ENCODE data around the gene PDE4B. TPM values are rescaled to one million over a fixed set of nuclear protein-coding genes. Genes with fewer than 3 reads are reported as not detected.
A peak's percentile ranks its signal among the peaks of the same experiment; 100 is the strongest.
"Not testable (repeated sequence)": the region's sequence is repeated elsewhere in the genome, so short reads cannot be mapped to it uniquely, and the experiment has no call there.

Gene PDE4B
- total RNA-seq, 1 donor from 2014 or later = 163 TPM

DNA sequence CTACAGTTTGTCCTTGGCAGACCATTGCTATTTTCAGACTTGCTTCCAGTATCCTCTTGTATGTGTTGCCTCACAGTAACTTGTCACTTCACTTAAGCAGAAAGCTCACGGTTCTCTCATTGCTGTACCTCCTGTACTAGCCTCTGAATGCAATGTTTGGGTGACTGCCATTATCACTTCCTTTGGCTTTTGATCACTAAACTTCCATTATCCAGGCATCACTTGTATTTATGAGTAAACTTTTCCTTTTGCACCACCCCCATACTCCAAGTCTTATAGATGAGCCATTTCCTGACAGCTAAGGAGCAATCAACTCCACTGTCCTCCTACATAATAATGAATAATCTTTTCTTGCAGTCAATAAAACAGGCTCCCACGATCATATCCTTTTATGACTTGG is 255.3 kb downstream of the PDE4B start:
- DNase-seq (ENCODE audit: low read depth in 2 of 2) = peak in 1 of 2 donors; percentile 17

DNA sequence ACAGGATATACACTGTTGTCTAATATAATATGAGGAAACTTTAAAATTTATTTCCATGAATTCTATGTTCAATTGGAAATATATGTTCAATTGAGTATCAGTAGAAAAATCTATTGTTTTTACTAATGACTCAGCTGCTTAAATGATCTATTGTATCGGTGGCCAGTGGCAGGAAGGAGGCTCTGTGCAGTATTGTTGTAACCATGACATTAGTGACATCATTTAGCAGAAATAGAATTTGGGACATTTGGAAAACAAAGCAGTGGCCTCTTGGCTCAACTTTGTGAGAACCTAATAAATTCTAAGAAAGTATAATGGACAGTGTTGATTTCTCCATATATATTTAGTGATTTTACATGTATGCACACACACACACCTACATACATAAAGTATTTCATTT is 257.4 kb downstream of the PDE4B start:
- peak; percentile 2 to 37 for DNase-seq (ENCODE audit: low read depth in 2 of 2)

DNA sequence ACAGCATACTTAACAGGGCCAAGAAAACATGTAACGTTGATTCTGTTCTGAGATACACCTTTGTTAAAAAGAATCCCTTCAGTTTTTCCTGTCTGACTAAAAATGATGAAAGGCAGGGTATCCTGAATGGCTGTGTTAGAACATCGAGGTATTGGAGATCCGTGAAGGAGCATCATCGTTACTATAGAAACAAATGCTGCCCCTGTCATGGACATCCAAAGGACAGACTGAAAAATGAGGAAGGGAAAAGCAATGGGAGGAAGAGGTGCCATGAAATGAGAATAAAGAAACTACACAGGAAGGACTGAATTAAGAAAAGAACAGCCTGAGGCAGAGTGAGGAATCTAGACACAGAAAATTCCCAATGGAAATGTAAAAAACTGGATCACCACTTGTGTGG is 257.9 kb downstream of the PDE4B start:
- no peak for DNase-seq (ENCODE audit: low read depth in 2 of 2)

DNA sequence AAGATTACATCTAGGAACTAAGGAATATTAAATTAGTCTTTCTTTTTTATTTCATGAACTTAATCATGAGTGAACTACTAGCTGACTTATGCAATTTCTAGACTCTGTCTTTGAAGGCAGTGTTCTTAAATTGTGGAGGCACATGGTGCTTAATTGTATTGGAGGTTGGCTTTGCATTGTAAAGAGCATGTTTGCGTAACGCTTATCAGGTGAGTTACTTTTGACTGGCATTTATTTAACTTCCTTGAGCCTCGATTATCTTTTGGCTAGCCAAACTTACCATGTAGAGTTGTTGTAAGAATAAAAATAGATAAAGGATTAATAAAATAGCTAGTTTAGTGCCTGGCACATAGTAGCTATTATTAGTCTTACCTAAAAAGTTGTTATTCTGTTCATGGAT is 262.4 kb downstream of the PDE4B start:
- no peak for DNase-seq (ENCODE audit: low read depth in 2 of 2)

DNA sequence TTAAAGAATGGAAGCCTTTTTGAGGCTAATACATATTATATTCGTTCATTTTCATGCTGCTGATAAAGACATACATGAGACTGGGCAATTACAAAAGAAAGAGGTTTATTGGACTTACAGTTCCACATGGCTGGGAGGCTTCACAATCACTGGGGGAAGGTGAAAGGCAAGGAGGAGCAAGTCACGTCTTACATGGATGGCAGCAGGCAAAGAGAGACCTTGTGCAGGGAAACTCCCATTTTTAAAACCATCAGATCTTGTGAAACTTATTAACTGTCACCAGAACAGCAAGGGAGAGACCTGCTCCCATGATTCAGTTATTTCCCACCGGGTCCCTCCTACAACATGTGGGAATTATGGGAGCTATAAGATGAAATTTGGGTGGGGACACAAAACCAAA is 264.8 kb downstream of the PDE4B start:
- not testable (repeated sequence) for DNase-seq (ENCODE audit: low read depth in 2 of 2)

DNA sequence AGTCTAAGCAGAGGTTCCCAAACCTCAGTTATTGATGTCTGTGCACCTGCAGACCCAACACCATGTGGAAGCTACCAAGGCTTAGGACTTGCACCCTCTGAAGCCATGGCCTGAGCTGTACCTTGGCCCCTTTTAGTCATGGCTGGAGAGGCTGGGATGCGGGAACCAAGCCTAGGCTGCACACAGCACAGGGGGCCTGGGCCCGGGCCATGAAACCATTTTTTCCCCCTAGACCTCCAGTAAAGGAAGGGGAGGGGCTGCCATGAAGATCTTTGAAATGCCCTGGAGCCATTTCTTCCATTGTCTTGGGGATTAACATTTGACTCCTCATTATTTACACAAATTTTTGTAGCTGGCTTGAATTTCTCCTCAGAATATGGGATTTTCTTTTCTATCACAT is 265.9 kb downstream of the PDE4B start:
- no peak for DNase-seq (ENCODE audit: low read depth in 2 of 2)

DNA sequence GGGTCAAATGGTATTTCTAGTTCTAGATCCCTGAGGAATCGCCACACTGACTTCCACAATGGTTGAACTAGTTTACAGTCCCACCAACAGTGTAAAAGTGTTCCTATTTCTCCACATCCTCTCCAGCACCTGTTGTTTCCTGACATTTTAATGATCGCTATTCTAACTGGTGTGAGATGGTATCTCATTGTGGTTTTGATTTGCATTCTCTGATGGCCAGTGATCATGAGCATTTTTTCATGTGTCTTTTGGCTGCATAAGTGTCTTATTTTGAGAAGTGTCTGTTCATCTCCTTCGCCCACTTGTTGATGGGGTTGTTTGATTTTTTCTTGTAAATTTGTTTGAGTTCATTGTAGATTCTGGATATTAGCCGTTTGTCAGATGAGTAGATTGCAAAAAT is 274.5 kb downstream of the PDE4B start:
- not testable (repeated sequence) for DNase-seq (ENCODE audit: low read depth in 2 of 2)

DNA sequence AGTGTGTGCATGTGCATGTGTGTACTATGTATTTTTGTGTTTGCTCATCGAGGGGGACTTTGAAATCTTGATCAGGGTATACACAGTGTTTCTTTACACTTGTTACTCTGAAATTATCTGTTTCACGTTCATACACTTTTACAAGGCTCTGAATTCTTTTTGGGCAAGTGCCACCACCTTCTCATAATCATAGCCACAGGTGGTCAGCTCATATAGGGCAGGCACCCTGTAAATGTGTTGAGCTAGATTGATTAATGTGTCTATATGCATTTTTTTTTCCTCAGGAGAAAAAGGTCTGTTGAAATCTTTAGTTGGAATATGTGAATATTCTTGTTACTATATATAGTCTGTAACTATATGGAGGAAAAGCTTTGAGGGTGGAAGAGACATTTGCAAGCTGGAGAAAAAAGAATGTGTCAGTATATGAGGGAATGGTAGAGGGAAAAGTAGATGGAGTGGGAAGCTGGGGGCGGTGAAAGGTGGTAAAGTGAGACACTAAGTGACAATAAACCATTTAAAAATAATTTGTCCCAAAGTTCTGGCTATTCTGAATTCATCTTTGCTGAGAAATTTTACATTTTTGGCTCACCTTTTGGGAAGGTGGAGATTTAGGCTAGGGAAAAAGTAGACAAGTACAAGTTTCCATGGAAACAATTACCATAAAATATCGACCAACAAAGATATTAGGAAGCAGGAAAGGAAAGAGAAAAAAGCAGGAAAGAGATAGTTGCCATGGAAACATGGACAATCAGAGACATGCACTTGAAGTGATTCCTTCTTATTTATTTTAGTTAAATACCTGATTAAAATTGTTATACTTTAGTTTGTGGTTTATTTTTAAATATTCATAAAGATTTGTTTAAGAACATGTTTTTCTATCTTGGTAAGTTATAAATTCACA is 277.5 kb downstream of the PDE4B start:
- DNase-seq (ENCODE audit: low read depth in 2 of 2) = peak; percentile 2 to 86

DNA sequence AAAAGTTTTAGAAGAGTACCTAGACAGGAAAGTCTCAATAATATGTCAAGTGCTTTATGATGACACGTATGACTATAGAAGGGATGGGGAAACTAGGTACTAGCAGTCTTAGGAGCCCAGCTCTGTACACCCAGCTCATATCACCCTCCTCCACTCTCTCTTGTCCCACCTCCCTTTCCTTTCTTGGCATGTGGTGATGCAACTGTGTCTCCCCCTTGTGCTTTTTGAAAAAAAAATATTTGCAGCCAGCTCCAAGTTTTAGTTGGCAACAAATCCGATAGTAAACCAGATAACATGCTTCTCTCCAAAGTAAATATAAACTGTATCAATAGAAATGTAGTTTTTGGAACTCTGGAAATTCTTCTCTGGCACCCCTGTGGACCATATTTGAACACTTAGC is 280.7 kb downstream of the PDE4B start:
- peak in 1 of 2 donors; percentile 5 for DNase-seq (ENCODE audit: low read depth in 2 of 2)

DNA sequence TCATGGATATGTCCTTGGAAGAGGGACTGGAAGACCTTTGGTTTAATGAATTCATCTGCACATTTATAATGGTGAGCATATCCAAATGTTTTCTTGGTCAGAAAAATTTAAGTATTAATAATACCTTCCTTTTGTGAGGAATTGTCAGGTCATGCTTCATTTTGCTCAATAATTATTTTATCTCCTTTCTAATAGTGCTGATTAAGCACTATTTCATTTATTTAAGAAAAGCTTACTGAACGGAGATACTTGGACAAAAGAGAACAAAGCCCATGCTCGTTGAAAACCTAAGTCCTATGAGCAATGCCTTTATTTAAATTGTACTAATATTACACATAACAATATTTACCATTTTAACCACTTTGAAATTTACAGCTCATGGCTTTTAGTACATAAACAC is 281.5 kb downstream of the PDE4B start:
- DNase-seq (ENCODE audit: low read depth in 2 of 2) = no peak

DNA sequence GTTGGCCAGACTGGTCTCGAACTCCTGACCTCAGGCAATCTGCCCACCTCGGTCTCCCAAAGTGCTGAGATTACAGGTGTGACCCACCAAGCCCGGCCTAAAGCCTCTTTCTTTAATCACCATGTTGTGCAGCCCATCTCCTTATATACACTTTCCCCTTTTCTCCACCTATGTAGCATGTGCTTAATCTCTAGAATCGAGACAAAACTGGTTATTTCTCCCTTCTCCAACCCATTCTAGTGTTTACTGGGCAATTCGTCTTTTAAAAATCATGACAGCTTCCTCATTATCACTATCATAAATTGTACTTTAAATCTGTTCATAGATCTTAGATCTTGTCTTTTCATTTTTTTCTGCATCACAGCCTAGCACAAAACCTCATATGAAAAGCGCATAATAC is 285.7 kb downstream of the PDE4B start:
- DNase-seq (ENCODE audit: low read depth in 2 of 2) = no peak

DNA sequence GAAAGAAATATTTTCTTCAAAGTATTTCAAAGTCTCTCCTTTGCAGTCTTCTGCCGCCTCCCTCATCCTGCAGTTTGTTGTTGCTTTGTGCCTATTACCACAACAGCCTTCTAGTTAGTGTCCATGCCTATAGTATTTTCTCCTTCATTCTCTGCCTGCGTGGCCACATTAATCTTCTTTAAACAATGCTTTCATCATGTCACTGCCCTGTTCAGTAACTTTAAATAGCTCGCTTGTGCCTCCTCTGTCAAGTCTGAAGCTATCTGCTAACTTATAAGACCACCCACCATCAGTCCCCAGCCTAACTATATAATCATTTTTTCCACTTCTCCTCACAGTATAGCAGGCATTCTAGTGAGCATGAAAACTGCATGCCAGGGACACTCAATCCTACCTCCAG is 290.3 kb downstream of the PDE4B start:
- DNase-seq (ENCODE audit: low read depth in 2 of 2) = no peak

DNA sequence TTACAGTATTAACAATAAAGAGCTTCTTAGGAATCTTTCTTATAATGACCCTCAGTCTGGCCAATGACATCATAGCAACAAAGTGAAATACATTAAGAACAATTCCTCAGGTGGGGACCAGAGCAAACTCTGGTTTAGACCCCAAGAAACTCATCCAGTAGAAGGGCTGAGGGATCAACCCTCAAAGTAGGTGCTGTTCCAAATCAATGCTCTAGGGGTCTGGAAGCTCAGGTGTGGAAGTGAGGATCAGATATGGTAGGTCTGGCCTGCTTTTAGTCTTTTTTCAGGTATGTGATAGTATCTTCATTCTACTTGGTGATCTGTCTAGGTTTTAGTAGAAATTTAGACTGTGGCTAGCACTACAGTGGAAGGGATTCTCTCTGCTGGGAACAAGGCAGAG is 291.7 kb downstream of the PDE4B start:
- DNase-seq (ENCODE audit: low read depth in 2 of 2) = no peak

DNA sequence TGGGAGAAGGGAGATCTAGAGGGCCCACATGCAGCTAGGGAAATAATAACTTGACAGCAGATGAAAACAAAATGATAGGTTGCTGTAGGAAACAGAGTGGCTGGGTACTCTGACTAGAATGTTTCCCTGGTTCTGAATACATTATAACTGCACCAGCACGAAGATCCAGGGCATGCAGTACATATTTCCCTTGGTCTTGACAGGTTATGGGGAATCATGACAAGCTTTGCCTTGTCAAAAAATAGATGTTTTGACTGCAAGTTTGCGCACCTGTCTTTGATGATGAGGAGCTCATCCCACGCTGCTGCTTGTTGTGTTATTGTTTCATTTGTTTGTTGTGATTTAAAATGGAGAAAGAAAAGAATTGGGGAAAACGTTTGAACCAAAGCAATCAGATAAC is 292.9 kb downstream of the PDE4B start:
- no peak for DNase-seq (ENCODE audit: low read depth in 2 of 2)

DNA sequence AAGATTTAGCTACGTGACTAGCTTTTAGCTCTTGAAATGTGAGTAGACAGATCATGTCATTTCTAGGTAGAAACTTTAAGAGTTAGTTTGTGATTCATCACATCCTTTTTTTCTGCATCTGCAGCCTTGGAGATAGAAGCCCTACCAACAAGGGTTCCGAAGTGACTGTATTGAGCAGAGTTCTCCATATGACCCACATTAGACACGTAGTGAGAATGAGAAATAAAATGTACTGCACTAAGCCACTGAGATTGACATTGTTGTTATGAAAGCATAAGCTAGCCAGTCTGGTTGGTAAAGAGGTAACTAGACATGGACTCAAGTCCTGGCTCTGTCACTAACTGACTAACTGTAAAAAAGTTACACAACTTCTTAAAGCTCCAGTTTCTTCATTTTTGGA is 296.1 kb downstream of the PDE4B start:
- no peak for DNase-seq (ENCODE audit: low read depth in 2 of 2)

DNA sequence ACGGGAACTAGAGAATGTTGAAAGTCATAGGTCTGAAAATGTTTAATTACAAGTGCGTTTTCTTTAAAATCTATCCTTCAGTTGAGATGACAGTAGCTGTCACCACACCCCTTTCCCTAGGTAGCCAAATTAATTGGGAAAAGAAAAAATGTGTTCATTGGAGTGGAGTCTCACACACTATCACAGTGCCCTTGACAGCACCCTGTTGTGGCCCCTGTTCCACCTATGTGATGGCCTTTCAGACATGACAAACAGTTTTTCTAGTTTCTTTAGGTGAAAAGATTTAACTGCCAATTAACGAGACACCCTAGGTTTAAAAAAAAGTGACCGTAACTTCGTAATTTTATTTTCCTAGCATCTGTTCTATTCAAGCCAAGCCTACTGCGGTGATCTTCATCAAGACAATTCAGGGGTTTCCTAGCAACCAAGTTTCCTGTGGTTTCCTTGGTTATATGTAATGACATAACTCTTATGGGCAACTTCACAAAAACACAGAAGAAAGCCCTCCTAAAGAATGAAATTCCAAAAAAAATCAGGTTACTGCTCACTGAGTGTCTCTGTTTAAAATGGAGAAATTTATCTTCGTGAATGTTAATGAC is 298.3 kb downstream of the PDE4B start:
- DNase-seq (ENCODE audit: low read depth in 2 of 2) = peak in 1 of 2 donors; percentile 1

DNA sequence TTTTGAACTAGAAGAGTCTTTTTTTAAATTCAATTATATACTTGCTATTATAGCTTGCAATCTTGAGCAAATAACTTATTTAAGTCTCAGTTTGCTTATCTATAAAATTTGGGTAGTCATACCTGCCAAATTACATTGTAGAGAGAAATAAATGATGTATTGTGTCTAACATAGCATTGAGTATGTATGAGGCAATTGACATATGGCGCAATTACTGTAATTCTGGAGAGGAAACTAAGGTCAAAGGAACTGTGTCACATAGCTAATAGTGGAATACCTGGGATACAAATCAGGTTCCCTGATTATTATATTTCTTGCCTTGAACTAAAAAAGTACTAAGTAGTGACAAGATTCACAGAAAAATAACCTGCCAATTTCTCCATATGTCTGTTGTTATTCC is 302.5 kb downstream of the PDE4B start:
- DNase-seq (ENCODE audit: low read depth in 2 of 2) = no peak

DNA sequence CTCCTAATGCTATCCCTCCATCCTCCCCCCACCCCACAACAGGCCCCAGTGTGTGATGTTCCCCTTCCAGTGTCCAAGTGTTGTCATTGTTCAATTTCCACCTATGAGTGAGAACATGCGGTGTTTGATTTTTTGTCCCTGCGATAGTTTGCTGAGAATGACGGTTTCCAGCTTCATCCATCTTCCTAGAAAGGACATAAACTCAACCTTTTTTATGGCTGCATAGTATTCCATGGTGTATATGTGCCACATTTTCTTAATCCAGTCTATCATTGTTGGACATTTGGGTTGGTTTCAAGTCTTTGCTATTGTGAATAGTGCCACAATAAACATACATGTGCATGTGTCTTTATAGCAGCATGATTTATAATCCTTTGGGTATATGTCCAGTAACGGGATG is 308.3 kb downstream of the PDE4B start:
- not testable (repeated sequence) for DNase-seq (ENCODE audit: low read depth in 2 of 2)

DNA sequence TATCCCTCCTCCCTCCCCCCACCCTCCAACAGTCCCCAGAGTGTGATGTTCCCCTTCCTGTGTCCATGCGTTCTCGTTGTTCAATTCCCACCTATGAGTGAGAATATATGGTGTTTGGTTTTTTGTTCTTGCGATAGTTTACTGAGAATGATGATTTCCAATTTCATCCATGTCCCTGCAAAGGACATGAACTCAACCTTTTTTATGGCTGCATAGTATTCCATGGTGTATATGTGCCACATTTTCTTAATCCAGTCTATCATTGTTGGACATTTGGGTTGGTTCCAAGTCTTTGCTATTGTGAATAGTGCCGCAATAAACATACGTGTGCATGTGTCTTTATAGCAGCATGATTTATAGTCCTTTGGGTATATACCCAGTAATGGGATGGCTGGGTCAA is 311.4 kb downstream of the PDE4B start:
- DNase-seq (ENCODE audit: low read depth in 2 of 2) = not testable (repeated sequence)

DNA sequence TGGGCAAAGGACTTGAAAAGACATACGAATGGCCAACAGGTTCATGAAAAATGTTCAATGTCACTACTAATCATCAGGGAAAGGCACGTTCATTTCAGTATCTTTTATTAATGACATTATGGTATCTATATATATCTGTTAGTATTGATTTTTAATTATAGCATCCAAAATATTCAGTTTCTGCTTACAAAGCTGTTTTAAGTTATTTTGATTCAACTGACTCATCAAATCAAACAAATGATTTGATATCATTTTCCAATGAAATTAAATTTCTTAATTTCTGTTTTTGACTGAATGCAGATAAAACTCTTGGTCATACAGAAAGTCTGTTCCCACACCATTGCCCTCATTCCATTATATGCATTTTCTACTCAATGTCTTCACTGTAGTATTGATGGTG is 315.9 kb downstream of the PDE4B start:
- no peak for DNase-seq (ENCODE audit: low read depth in 2 of 2)

DNA sequence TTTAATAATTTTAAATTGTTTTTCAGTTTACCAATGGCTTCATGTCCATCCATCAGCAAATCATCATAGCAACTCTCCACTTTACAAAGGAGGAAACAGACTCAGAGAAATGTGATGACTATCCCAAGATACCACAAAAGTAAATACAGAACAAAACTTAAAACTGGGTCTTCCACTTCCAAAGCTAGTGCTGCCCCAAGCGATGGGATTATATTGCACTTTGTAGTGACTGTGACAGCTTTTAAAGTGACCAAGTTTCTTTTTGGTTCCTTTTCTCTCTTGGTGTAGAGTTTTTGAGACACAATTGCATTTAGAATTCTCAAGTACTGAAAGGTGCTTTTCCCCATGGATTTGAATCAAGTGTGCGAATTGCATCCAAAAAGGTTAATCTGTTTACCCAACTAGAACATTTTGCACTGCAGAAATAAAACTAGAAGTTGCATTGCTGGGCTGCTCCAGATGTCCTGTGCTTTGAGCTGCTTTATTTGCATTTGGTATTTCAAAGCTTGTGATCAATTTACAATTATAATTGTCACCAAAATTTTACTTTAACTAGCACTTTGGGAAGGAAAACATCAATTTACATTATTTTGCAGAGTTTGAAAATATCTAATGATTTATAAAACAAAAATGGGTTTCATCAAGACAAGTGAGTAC is 320.2 kb downstream of the PDE4B start:
- DNase-seq (ENCODE audit: low read depth in 2 of 2) = no peak

DNA sequence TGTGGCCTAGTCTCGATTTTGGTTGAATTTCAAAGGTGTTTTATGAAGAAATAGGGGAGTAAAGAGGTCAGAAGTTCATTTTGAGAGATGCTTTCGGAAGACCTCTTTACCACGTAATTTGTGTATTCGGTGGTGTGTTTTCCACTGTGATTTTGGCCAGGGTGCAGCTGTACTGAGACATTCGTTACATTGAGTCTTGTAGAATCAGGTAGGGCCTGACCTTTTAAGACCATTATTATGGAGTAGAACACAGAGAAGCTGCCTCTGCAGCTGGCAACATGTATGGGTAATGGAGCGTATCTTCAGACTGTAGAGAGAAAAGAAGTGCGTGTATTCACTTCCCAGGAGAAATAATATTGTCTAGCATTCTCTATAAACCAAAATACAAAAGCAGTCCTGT is 326.5 kb downstream of the PDE4B start:
- no peak for DNase-seq (ENCODE audit: low read depth in 2 of 2)

DNA sequence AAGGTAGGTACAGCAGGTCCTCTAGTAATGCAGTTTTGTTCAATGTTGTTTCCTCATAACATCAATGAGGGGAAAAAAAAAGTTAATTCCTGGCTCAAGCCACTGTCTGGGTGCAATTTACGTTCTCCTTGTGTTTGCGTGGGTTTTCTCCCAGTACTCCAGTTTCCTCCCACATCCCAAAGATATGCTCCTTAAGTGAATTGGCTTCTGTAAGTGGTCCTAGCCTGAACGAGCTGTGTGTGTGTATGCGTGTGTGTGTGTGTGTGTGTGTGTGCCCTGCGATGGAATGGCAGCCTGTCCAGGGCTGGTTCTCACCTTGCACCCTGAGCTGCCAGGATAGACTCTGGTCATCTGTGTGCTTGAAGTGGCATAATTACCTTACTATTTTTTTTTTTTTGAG is 332.0 kb downstream of the PDE4B start:
- DNase-seq (ENCODE audit: low read depth in 2 of 2) = no peak
